HuH-7.5 (cell line): ENCODE measurements around the gene MTG1.
"Not testable (repeated sequence)": the region's sequence is repeated elsewhere in the genome, so short reads cannot be mapped to it uniquely, and the experiment has no call there.

ENCODE experiments used
- DNase-seq: peaks from one replicate; pipeline ENCODE4 v3.0.0; 2011; ENCODE audit warnings: low spot score

Gene MTG1

GRCh38 chr10:133424102-133424501 is 30.1 kb downstream of the MTG1 start:
- DNase-seq = not testable (repeated sequence)

GRCh38 chr10:133424601-133425000 is 30.6 kb downstream of the MTG1 start, which contains the start of gene SPRN:
TSS of gene SPRN (minus strand) at chr10:133424625. CDS start at chr10:133423681, 944 bp downstream.
- not testable (repeated sequence) for DNase-seq

- not testable (repeated sequence) for DNase-seq
These were observed 35.6 kb downstream of the MTG1 start for GRCh38 chr10:133429571-133429970.

- DNase-seq = not testable (repeated sequence)
These were observed 38.1 kb downstream of the MTG1 start for GRCh38 chr10:133431888-133432613.

GRCh38 chr10:133432789-133433188 is 38.8 kb downstream of the MTG1 start:
- DNase-seq = not testable (repeated sequence)

GRCh38 chr10:133438711-133439273 is 44.8 kb downstream of the MTG1 start:
- peak; percentile 60 for DNase-seq

- DNase-seq = no peak
These were observed 45.8 kb downstream of the MTG1 start for GRCh38 chr10:133439517-133440461.

GRCh38 chr10:133440633-133441285 is 46.8 kb downstream of the MTG1 start:
- DNase-seq = no peak

- DNase-seq = not testable (repeated sequence)
These were observed 47.4 kb downstream of the MTG1 start for GRCh38 chr10:133441356-133441755.

GRCh38 chr10:133441780-133442179 is 47.8 kb downstream of the MTG1 start:
- DNase-seq = no peak

- no peak for DNase-seq
These were observed 48.4 kb downstream of the MTG1 start for GRCh38 chr10:133442191-133442966.

- DNase-seq = no peak
These were observed 49.3 kb downstream of the MTG1 start for GRCh38 chr10:133442967-133443924.

- DNase-seq = no peak
These were observed 50.6 kb downstream of the MTG1 start for GRCh38 chr10:133444342-133445267.

- DNase-seq = no peak
These were observed 51.3 kb downstream of the MTG1 start for GRCh38 chr10:133445268-133445732.

GRCh38 chr10:133445751-133446708 is 52.1 kb downstream of the MTG1 start:
- no peak for DNase-seq

- DNase-seq = no peak
These were observed 53.0 kb downstream of the MTG1 start for GRCh38 chr10:133446979-133447378.

GRCh38 chr10:133448120-133448519 is 54.2 kb downstream of the MTG1 start:
- no peak for DNase-seq

- DNase-seq = no peak
These were observed 57.4 kb downstream of the MTG1 start for GRCh38 chr10:133451346-133451745.
